Retina (tissue), 1 donor: ENCODE data around the gene COL4A3.
A peak's percentile ranks its signal among the peaks of the same experiment; 100 is the strongest.
"Not testable (repeated sequence)": the region's sequence is repeated elsewhere in the genome, so short reads cannot be mapped to it uniquely, and the experiment has no call there.

Experiments used
- DNase-seq: peaks from one replicate; pipeline ENCODE4 v3.0.0-alpha.2; 2016

The COL4A3 gene

GRCh38 chr2:227160164-227160563 is 4.3 kb upstream of the COL4A3 start:
- no peak for DNase-seq

- no peak for DNase-seq
Measured at GRCh38 chr2:227161947-227162346, 2.5 kb upstream of the COL4A3 start.

DNA sequence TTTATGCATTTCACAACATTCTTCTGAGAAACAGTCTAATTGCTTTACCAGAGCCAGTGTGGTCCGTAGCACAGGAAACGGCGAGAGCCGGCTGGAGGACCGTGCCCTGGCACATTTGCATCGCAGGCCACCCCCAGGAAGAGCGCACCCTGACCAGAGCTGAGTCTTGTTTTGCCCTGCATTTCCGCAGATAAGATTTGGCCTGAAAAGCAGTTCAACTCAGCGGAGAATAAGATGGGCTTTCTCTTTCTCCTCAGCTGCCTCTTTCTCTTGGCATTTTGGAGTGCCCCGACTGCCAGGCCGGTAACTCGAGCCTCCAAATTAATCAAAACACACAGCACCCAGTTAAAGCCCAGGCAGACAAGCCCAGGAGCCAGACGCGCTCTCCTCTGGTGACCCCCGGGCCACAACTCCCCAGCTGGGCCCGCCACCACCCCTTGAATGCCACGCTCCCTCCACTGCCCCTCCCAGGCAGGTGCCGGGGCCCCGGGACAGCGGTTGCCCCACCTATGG is 883 bp upstream of the COL4A3 start:
- peak; percentile 42 for DNase-seq

GRCh38 chr2:227164763-227165291 is 403 bp downstream of the COL4A3 start:
- DNase-seq: no peak

GRCh38 chr2:227171779-227172178 is 7.4 kb downstream of the COL4A3 start:
- not testable (repeated sequence) for DNase-seq

- DNase-seq: no peak
Measured at GRCh38 chr2:227177592-227178336, 13.3 kb downstream of the COL4A3 start.

DNA sequence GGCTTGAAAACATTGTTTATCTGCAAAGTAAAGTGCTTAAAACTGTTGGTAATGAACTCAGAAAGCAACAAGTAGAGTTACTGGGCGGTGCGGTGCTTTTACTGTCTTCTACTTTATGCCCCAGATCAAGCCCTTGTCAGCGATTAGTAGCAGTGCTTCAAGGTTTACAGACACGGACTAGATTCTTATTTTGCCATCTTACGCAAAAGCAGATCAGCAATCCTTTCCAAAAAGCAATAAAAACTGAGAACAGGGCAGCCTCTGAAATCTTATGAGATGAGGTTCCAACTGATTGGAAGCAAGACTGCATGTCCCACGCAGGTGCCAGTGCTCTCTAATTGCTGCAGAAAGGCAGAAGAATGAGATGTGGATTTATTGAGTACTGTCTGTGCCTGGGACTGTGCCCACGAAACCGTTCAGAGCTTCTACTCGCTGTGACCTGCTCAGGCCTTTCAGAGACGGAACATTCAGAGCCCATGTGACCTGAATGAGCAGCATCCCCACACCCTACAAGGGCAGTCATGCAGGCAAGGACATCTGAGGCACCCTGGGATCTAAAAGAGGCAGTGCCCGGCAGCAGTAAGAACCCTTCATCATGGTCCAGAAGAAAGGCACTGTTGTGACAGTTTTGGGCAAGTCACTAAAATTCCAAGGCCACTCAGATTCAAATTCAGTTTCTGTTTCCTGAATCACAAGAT is 15.7 kb downstream of the COL4A3 start:
- DNase-seq: peak; percentile 29

- DNase-seq: no peak
Measured at GRCh38 chr2:227180770-227181169, 16.3 kb downstream of the COL4A3 start.

GRCh38 chr2:227182765-227183164 is 18.3 kb downstream of the COL4A3 start:
- DNase-seq: no peak

- no peak for DNase-seq
Measured at GRCh38 chr2:227183657-227184367, 19.4 kb downstream of the COL4A3 start.

DNA sequence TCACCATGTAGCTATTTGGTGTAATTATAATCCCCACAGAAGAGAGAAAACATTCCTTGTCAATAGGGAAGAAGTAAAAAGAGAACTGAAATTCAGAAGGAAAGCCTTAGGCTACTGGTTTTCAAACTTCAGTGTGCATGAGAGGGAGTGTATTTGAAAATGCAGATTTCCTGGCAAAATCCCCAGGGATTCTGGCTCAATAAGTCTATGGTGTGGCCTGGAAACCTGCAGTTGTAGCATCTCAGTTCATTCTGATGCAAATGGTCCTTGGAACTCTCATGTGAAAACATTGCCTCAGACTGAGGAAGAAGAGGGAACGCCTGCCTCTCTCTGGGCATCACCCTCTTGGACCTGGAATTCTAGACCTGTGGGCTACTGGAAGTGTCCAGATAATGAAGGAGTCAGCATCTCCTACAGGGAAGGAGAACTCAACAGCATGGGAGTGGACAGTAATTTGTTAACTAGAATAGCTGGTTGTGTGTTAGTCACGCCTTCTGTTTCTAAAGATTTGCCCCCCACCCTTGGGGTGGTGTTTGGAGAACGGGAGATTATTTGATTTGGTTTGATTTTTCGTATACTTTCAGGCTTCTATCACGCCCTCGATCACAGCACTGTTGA is 21.3 kb downstream of the COL4A3 start:
- no peak for DNase-seq

- no peak for DNase-seq
Measured at GRCh38 chr2:227186751-227187150, 22.3 kb downstream of the COL4A3 start.

DNA sequence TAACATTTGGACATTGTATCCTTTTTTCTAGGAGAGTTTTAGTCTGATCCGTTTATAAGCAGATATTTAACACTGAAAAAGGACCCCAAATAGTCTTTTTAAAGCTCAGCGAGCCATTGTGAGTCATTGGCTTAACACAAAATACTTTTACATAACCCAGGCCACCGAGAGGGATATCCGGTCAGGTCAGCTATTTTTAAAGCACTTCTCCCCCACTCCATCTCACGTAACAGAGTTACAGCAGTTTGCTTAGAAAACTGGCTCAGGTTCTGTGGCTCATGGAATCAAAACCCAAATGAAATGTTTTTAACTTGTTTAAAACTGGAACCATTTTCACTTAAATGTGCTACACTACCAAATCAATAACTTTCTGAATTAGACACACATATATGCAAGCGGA is 23.9 kb downstream of the COL4A3 start:
- DNase-seq: no peak

DNA sequence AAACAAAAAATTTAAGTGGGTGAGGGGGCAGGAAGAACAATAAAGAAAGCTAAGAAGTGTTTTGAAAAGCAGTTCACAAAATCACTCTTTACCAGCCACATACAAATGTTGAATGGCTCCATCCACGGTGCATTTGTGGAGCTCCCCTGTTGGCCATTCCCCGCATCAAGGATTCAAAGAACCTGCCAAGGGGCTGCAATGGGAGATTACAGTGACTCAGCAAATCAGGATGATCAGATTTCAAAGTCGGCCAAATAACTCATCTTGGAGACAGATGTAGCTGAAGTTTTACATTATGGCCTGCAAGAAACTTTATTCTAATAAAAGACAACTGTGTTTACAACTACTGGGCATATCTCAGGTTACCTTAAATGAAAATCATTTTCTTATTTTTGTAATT is 26.9 kb downstream of the COL4A3 start:
- no peak for DNase-seq

GRCh38 chr2:227192491-227192890 is 28.1 kb downstream of the COL4A3 start:
- DNase-seq: no peak

DNA sequence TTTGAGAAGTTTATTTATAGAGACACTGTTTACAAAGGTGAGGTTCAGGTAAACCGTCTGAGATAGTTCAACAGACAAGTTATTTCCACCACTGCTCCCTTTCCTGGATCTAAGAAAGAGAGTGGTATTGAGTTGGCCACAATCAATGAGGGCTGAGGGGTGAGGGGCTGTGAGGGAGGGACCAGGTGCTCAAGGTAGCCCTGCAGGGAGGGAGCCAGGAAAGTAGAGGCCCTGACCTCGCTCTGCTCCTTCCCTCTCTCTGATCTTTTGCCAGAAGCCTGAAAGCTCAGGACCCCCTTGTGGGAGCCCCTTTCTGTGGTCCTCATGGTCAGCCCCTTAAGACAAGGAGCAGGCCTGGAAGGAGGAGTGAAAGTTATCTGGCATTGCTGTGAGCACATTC is 29.8 kb downstream of the COL4A3 start:
- no peak for DNase-seq

- DNase-seq: no peak
Measured at GRCh38 chr2:227198866-227199265, 34.4 kb downstream of the COL4A3 start.

GRCh38 chr2:227201771-227202170 is 37.3 kb downstream of the COL4A3 start:
- DNase-seq: no peak

GRCh38 chr2:227204452-227204851 is 40.0 kb downstream of the COL4A3 start:
- peak; percentile 12 for DNase-seq

GRCh38 chr2:227205701-227206100 is 41.3 kb downstream of the COL4A3 start:
- no peak for DNase-seq

DNA sequence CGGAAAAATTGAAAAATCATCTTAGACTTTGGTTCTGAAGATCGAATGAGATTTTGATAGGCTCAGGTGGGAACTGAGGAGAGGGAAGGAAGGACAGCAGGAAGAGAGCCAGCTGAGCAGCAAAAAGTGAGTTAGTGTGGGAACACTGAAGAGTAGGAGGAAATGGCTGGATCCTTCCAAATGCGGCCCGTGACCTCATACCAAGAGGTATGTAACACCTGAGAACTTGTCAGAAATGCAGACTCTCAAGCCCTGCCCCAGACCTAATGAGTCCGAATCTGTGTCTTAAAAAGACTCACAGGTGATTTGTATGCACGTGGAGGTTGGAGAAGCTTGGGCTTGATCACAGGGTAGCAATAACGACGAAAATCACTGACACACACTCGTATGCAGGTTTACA is 42.0 kb downstream of the COL4A3 start:
- DNase-seq: no peak

GRCh38 chr2:227207573-227207972 is 43.1 kb downstream of the COL4A3 start:
- DNase-seq: no peak

- no peak for DNase-seq
Measured at GRCh38 chr2:227214622-227215041, 50.2 kb downstream of the COL4A3 start.
